GM19452 (cell line): Measurements from ENCODE around the gene LHPP.

Source experiments
- ATAC-seq: cut with Tn5 transposase; IDR thresholded peaks from one replicate; pipeline ENCODE4 v1.9.1; 2021; ENCODE audit not compliant: unreplicated experiment

The LHPP gene

DNA sequence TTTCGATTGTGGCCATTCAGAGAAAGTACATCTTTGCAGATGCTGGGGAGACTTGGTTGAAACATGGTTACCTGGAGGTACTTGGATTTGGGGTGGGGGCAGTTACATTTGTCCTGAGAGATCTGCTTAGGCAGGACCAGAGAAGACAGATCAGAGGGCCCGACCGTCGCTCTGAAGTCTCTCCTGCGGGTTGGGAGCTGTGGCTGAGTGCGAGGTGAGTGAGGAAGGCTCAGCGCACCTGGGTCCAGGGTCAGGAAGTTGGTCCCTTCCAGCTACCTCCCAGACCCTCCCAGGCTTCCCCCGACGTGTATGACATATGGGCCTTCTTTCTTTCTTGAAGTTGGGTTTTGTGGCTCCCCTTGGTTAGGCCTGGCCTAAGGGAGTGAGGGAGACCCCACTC is 56.3 kb downstream of the LHPP start:
- no peak for ATAC-seq

DNA sequence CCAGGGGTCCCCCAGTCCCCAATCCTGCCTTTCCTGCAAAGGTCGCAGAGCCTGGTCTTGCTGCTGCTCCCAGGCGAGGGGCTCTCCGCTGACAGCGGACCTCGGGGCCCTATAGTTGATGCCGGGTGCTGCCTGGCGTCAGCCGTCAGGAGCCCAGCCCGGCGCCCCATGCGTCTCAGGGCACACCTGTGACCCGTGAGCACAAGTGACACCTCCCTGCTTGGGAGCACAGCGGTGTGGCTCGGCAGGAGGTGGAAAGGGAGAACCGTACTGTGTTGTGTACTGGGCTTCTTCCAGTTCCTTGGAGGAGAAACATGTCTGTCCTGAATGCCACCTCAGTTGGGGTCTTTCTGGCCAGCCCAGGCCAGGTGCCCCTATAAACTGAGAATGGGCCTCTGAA is 56.7 kb downstream of the LHPP start:
- ATAC-seq, result no peak

DNA sequence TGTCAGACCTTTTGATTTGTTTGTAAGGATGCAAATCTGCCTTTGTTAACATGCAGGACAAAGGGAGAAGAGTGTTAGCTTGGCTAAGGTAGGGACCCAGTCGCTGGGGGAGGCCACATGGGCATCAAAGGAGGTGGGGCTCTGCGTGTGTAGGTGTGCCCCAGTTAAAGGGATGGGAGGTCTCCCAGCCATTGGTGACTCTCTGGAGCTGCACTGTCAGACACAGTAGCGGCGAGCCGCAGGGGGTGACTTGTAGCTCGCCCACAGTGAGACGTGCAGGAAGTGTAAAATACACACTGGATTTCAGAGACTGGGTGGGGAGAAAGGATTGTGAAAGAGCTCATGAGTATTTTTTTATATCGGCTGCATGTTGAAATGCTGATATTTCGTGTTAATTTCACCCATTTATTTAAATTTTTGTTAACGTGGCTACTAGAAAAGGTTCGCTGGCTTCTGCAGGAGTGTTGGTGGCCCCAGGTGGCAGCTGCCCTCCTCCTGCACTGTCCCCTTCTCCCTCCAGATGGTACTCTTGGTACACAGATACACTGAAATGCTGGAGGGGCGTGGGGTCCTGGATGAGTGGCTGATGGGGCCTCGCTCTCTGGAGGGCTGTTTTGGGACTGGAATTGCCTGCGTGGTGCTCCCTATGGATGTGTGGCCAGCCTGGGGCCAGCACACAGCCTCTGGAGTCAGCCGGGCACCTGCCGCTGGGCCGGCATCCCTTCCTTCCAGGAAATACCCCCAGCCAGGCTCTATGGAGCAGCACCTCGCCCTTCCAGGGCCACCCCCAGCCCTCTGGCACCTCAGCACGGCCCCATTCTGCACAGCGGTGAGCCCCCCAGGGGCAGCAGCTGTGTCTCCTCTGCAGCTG is 59.2 kb downstream of the LHPP start:
- no peak for ATAC-seq

DNA sequence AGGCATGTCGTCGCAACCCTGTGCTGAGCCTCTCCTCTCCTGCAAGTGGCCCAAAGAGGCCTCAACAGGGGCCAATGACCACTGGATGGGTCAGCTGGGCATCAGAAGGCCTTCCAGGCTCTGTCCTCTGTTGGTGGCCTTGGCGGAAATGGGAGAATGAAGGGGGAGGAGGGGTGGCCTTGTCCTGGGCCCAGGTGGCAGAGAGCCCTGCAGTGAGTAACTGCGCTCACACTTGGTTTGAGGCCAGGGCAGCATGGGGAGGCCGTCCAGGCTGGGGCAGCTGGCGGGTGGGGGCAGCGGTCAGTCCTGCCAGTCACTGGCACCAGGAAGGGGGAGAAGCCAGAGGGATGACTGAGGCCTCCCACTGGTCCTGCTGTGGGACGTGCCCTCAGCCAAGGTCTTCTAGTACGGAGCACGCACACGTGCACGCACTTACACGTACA is 59.8 kb downstream of the LHPP start:
- no peak for ATAC-seq

DNA sequence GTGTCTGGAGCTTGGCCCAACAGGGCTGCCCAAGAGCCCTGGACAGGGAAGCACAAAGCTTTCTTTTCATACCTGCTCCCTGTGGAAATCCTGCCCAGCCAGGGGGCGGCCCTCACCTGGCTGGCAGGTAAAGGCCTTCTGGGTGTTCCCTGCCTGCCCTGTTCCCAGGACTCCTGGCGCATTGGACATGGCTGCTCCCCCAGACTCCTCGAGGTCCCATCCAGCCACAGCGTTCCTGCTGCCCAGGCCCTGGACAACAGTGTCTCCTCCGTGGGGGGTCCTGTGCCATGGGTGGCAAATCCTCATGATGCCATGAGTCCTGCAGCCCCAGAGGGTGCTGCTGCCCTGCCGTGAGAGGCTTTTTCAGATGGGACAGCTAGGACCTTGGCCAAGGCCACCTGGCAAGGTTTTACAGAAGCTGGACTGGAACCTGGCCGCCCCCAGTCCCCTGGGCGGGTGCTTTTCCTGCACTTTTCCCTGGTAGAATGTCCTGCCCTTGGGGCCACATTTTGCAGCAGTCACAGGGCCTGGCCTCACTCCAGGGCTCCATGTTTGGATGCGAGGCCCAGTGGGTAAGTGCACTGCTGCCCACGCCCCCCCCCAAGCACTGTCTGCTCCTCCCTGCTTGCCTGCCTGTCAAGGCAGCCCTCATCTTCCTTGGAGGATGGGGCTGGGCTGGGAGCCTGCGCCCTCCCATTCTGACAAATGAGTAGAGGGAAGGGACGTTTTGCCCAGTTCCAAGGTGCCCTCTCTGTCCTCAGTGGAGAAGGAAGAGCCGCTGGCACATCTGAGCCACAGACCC is 60.7 kb downstream of the LHPP start:
- ATAC-seq, result no peak

DNA sequence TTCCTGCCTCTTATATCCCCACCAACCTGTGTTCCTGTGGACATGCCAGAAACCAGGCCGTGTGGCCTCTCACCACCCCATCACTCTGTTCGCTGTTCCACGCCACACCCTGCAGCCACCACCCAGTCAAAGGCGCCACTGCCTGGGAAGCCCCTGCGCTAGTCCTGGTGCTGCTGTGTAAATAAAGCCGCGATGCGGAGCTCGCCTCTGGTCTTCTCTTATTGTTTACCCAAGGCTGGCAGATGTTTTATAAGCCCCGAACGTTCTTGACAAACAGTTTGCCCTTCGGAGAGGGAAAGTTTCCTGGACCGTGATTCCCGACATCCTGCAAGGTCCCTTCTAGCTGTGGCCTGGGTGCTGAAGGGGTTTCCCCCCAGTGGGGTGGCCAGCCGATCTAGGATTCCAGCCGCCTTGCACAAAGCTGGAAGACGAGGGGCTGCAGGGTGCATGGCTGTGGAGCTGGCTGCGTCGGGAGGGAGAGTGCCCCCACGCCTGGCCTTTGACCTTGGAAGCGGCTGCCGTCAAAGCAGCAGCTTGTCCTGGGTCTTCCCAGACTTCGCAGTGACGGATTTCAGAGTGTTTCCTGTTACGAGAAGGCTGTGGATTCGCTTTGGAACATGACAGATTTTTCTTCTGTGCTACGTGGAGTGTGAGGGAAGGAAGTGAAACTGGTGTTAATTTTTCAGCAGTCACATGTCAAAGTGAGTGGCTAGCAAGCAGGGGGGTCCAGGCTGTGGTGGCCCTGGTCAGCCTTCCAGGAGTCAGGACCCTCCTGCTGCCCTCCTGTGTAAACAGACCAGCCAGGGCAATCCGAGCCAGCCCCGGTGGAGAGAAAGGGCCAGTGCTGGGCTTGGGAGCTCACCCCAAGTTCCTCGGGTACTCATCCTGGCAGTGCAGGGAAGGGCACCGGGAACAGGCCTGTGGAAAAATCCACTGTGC is 61.6 kb downstream of the LHPP start:
- ATAC-seq, result no peak

DNA sequence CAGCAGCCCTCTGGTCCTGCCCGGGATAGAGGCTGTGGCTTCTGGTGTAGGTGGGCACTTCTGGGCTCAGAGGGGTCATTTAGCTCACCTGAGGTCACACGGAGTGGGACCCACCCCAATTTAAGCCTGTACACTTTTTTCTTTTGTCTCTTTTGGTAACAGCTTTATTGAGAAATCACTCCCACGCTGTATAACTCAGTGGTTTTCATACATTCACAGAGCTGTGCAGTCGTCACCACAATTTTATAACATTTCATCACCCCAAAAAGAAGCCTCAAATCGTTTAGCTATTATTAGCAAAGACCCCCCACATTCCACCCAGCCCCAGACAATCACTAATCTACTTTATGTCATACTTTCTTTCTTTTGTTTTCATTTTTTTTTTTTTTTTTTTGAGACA is 62.3 kb downstream of the LHPP start:
- no peak for ATAC-seq

DNA sequence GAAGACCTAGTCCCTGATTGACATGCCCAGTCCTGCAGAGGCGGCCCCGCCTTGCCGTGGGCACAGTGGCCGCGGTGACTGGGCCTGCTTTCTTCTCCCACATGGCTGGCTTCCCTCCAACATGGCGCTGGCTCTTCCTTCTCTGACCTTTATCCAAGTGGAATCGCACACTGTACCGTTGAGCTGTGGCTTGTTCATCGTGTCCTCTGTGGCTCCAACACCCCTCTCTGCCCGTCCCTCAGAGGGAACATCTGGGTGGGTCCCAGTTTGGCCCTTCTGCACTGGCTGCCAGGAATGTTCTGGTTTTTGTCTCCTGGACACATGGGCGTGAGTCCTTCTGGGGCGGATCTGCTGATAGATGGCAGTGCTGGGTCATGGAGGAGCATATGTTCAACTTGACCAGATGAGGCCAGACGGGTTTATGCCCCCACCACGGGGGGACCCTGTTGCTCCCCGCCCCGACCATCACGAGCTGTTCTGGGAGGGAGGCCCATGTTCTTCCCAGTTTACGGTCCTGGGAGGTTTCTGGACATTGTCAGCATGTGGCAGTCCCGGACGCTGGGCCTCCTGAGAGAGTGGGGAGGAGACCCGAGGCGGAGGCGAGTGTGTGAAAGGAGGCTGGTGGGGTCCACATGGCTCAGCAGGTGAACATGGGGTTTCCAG is 63.5 kb downstream of the LHPP start:
- no peak for ATAC-seq

DNA sequence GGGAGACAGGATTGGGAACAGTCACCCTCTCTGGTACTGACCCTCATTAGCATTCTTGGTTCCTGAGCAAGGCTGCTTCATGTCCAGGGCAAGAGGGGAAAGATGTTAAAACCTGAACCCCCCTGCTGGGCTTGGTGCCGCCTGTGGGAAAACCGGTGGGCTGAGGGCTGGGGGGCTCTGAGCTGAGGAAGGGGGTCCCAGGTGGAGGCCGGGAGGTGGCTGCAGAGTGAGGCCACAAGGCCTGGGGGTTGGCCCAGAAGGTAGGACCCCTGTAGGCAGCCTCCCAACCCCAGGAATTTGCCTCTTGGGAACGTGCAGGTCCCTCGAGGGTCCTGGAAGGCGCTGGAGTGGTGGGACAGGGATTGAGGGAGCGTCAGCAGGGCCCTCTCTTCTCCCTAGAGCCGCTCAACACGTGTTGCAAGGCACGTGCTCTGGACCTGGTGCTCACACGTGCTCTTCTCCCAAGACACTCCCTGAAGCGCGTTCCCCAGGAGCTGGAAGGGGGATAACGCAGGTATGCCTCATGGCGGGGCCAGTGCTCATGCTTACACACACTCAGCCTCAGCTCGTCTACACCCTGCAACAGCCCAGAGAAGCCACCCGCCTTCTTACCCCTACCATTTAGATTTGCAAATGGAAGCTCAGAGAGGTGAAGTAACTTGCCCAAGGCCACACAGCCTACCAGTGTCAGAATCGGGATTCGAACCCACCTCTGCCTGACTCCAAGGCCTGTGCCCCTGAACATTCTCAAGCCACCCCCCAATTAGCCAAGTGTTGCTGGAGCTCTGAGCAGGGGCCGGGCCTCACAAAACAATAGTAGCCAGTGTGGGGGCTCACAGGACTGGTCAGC is 64.4 kb downstream of the LHPP start:
- ATAC-seq, result no peak

DNA sequence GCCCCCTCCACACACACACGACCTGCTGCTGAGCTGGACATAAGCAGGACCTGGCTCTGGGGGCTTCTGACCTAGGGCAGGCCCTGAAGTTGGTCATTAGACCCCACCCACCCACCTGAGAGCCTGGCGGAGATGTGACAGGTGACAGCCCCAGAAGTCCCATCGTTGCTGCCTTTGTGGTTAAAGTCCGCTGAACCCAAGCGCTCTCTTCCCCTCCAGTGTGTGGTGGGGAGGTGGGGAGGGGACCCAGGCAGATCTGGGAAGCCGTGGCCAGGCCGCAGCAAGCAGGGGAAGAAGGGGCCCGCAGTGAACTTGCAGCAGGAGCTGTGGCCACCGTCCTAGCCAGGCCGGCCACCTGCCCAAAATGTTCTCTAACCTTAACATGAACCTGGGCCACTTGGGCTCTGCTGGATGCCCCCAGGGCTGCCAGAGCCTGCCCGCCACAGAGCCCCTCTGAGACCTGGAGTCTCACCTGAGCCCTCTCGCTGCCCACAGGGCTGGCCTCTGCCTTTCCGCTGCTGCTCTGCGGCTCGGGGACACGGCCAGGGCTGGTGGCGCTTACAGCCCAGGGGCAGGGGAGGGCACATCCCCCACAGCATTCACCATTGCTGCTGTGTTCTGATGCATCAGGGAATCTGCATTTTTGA is 65.1 kb downstream of the LHPP start:
- ATAC-seq, result no peak

DNA sequence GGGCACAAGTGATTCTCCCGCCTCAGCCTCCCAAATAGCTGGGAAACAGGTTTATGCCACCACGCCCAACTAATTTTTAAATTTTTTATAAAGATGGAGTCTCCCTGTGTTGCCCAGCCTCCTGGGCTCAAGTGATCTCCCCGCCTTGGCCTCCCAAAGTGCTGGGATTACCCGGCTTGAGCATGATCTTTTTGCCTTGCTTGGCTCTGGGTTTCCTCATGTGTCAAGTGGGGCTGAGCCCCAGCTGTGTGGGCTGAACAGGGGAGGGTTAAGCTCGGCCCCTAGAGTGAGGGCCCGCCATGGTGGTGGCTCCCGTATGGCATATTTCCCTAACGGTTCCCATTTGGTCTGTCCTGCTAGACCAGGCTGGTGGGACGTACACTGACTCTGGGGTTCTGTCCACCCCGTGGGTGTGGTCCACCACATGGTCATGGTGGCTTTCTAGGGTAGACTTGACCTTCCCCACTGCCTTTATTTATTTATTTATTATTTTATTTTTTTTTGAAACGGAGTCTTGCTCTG is 66.3 kb downstream of the LHPP start:
- ATAC-seq, result no peak

DNA sequence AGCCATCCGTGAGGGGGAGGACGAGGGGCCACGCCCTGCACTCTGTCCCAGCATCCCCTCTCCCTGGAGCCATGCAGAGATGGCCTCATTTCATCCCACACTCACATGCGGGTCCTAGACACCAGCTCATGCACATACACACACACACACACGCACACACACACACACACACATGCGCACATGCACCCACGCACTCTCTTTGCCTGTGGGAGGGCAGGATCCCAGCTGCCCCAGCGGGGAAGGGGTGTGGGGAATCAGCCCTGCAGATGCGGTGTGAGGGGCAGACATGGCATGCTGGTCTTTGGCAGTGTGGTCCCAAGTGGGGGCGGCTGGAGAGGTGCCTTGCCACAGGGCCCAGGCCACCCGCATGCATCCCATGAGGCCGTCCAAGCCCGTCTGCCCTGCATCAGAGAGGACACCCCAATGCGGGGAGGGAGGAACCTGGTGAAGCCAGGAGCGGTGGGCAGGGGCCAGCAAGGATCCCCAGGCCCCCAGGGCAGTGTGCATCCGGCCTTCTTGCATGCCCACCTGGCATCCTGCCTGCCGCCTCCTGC is 68.1 kb downstream of the LHPP start:
- peak; percentile 21 for ATAC-seq

DNA sequence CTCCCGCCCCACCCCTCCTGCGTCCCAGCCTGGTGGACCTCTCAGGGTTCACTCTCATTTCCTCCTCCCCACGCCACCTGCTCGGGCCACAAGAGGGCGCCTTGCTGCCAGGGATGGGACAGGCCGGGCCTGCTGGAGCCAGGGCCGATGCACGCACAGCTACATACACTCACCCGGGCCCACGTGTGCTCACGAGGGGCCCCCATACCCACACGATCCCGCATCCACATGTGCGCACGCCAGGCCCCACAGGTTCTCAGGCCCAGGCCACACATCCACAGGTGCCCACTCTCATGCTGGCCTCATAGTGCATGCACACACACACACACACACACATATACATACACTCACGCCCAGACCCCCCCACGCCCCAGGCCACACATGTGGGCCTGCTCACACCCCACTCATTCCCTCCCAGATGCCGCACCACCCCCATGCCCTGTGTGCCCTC is 68.6 kb downstream of the LHPP start:
- ATAC-seq, result peak; percentile 89

DNA sequence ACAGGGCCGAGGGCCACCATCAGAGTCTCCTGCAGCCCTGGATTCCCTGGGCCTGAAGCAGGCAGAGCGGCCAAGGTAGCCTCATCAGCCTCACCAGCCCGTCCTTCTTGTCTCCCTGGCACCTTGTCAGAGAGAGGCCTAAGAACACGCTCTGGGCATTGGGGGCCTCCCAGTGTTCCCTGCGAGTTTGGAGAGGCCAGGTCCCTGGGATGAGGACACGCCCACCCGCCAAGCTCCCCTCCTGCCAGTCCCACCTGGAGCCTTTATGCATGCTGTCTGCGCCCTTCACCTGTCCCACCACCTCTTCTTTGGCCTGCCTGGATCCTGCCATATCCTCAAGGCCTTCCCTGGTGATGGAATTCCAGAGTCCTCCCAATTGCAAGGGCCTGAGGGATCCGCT is 69.2 kb downstream of the LHPP start:
- ATAC-seq, result no peak

DNA sequence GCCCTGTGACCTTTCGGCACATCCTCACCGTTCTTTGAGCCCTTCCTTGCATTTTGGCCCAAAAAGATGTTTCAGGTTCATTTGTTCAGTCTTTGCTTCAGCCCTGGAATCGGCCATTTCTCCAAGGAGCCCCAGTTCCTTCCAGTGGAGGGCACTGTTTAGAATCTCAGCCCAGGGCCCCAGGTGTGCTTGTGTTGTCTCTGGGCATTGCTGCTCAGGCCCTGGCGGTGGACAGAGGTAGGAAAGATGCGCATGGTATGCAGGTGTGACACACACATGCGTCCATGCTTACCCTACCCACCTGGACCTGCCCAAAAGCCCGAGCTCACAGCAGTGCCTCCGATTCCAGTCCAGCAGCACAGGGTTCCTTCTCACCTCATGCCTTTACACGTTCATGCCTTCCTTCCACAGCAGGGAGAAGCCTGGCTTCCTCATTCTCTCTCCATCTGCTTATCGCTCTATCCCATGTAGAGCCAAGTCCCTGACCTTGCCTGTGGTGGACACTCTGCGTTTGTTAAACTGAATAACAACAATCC is 70.6 kb downstream of the LHPP start:
- ATAC-seq, result no peak

DNA sequence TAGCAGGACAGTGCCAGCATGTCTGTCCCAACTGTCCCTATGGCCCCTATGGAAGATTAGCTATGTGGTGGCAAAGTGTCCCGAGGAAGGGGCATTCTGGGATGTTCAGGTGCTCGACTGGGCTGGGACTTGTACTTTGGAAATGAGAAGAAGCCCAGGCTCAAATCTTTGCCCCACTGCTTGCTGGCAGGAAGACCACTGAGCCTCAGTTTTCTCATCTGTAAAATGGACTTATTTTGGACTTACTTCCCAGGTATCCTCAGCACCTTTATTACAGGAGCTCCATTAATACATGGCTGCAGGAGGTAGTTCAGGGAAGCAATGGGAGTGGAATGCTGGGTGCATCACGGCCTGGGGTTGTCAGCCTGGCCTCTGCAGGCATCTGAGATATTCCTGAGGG is 71.2 kb downstream of the LHPP start:
- no peak for ATAC-seq

DNA sequence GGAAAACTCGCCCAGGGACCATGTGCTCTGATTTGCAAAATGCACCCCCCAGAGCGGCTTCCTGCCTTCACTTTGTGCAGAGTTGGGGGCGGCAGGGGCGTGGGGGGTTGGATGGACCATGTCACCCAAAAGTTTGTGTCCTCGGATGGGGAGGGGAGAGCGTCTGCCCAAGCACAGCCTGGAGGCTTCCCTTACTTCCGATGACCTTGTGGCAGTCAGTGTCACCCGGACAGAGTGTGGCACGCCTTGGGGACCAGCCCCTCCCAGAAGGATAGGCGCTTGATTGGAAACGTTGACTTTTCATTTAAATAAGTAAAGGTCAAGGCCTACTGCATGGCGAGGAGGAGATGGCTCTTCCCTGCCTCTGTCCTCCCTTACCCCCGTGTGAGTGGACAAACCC is 71.6 kb downstream of the LHPP start:
- ATAC-seq, result no peak

DNA sequence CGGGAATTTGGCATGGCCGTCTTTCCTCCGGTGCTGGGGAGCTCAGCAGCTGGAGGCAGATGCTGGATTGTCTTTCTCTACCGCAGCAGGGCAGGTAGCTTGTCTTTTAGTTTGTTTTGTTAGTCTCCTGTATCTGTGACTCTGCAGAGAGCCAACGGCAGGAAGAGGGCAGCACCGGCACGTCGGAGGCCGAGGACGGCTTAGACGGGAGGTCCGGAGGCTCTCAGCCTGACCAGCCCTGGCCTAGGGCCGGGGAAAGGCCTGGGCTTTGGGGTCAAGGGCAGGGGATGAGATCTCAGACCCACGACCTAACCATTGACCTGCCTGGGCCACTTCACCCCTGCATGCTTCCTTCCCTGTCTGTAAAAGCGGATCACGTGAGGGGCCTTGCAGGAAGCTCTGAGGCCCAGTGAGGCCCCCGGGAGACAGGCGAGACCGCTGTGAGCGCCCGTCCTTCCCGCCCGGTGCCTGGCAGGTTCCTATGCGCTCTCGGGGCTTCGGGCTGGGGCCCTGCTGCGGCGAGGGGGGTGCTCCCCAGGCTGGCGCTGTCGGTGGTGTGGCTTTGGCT is 72.7 kb downstream of the LHPP start:
- ATAC-seq, result no peak
